GM21576 (cell line): ENCODE data around the gene CILP.

Experiments
- ATAC-seq: cut with Tn5 transposase; IDR thresholded peaks from one replicate; pipeline ENCODE4 v1.9.1; 2021; ENCODE audit warnings: mild to moderate bottlenecking, moderate library complexity; ENCODE audit not compliant: unreplicated experiment

The CILP gene

DNA sequence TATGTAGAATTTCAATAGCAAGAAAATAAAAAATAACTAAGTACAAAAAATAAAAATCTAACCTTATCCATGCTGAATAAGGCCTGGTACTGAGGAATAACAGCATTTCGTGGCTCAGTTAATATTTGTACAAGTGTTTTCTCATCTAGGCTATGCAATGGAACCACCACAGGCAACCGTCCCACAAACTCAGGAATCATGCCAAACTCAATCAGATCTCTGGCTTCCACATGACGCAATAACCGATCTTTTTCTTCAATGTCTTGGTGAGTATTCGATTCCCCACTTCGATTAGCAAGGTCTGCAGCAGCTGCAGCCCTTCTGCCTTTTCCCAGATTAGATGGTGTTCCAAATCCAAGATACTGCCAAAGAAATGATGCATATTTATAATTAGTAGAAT, 56.6 kb downstream of the CILP start:
- ATAC-seq: no peak

DNA sequence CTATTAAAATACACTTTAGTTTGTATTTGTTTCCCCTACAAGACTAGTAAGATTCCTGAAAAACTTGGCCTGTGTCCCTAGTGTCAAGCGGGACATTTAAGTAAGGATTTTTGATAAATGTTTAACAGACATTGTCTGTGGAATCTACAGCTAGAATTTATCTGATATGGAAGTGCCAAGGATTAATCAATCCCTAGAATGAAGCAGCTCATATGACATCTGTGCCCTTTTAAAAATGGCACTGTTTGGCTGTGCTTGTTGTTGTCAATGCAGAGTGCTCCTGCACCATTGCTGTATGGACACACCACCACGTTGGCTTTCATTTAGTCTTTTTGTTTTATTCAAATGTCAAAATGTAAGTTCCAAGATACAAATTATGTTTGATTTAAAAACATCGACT, 63.4 kb downstream of the CILP start:
- ATAC-seq: no peak

DNA sequence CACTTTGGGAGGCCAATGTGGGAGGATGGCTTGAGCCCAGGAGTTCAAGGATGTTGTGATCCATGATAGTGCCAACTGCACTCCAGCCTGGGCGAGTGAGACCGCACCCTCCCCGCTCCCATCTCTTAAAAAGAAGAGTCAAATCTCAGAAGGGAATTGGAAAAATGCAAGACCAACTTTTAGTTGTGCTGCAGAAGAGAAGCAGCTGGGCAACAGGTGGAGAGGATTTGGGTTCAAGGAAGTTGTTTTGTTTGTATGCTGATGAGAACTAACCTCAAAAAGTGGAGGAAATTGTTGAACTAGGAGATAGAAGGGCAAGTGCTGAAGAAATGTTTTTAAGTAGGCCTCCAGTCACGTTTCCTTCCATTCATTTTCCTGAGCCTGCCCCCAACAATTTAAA, 64.8 kb downstream of the CILP start:
- no peak for ATAC-seq
